Calu3 (cell line): ENCODE measurements around the gene SMAD7. TPM values are rescaled to one million over a fixed set of nuclear protein-coding genes. Genes with fewer than 3 reads are reported as not detected.
A peak's percentile ranks its signal among the peaks of the same experiment; 100 is the strongest.

Source experiments
- BruUV-seq: library from RNA; stranded (reverse); fragments of 400-500 nt; replicated peaks from 2 replicates; lab custom pipeline; 2021; lab: Mats Ljungman, UMichigan
- CTCF ChIA-PET: fragments of 300-600 bp; sonication (Branson Sonifier 250); formaldehyde crosslinking; loops from one replicate; lab custom pipeline; 2022; ENCODE audit warnings: antibody characterized with exemption; lab: Charles Lee
- DNase-seq: peaks from one replicate; pipeline ENCODE4 v3.0.0; 2022
- H3K27ac Mint-ChIP-seq: one replicate; pipeline ENCODE4 v1.8.0; 2022; ENCODE audit warnings: mixed read lengths; ENCODE audit not compliant: unreplicated experiment
- H3K27me3 Mint-ChIP-seq: one replicate; pipeline ENCODE4 v1.8.0; 2022; ENCODE audit warnings: mixed read lengths; ENCODE audit not compliant: unreplicated experiment
- H3K36me3 Mint-ChIP-seq: one replicate; pipeline ENCODE4 v1.8.0; 2022; ENCODE audit warnings: mild to moderate bottlenecking, moderate library complexity, mixed read lengths; ENCODE audit not compliant: insufficient read depth, unreplicated experiment
- H3K4me1 Mint-ChIP-seq: one replicate; pipeline ENCODE4 v1.8.0; 2022; ENCODE audit warnings: mild to moderate bottlenecking, low read depth, mixed read lengths; ENCODE audit not compliant: unreplicated experiment
- H3K4me3 Mint-ChIP-seq: one replicate; pipeline ENCODE4 v1.8.0; 2022; ENCODE audit warnings: mild to moderate bottlenecking, low read depth, moderate library complexity, mixed read lengths; ENCODE audit not compliant: unreplicated experiment
- H3K9me3 Mint-ChIP-seq: one replicate; pipeline ENCODE4 v1.8.0; 2022; ENCODE audit warnings: low read depth, mixed read lengths; ENCODE audit not compliant: unreplicated experiment
- CTCF ChIP-seq: fragments of 200-600 bp; IDR thresholded peaks from one replicate; pipeline ENCODE4 v1.8.0; 2022; ENCODE audit warnings: antibody characterized with exemption; ENCODE audit not compliant: unreplicated experiment
- intact Hi-C: fragments of 100-400 bp; cut with micrococcal nuclease; formaldehyde crosslinking; loops from one replicate; pipeline ENCODE4 v1.10.0; 2022; ENCODE audit not compliant: unreplicated experiment
- total RNA-seq: library from RNA; stranded (reverse); gene quantifications from 2 replicates; pipeline ENCODE4 v1.2.3, GENCODE V29; 2022

The SMAD7 gene
- total RNA-seq, 1 experiment from 2014 or later: 13.7 TPM

GRCh38 chr18:48948112-48949049, 2.4 kb downstream of the SMAD7 start:
- H3K4me3 Mint-ChIP-seq: peak overlapping the region; percentile 77
- peaks cover 92% of the 10 kb centered on the region for H3K36me3 Mint-ChIP-seq
- no peaks in the 10 kb centered on the region for H3K9me3 Mint-ChIP-seq
- H3K27ac Mint-ChIP-seq: peak overlapping the region; percentile 59
- no peak for TF ChIP-seq CTCF
- CTCF ChIA-PET: interaction anchor here (0.6 to 1.1 kb wide), 3 partner anchors 9 to 49 kb away, joined by 3 to 4 read pairs (median 3); no protein-coding TSS in a partner anchor
- DNase-seq: peak; percentile 46
- TSS peak; percentile 2 for BruUV-seq
- H3K27me3 Mint-ChIP-seq: no peaks in the 10 kb centered on the region
- intact Hi-C loops: loop anchor here (5.0 to 10.0 kb wide), 3 partner anchors 116 to 274 kb away; no protein-coding TSS in a partner anchor
- H3K4me1 Mint-ChIP-seq: peaks cover 54% of the 10 kb centered on the region

GRCh38 chr18:48947560-48947959, 3.2 kb downstream of the SMAD7 start:
- Mint-ChIP-seq H3K4me1 (peaks cover 56% of the 10 kb centered on the region), H3K27me3 (no peaks in the 10 kb centered on the region), H3K27ac (peak overlapping the region; percentile 59), H3K4me3 (peak overlapping the region; percentile 77), H3K36me3 (peaks cover 92% of the 10 kb centered on the region), H3K9me3 (no peaks in the 10 kb centered on the region)
- CTCF ChIA-PET: interaction anchor here (0.7 to 1.3 kb wide), 5 partner anchors 10 to 201 kb away, joined by 3 to 5 read pairs (median 4); no protein-coding TSS in a partner anchor
- no TSS peak for BruUV-seq
- no peak for TF ChIP-seq CTCF
- no peak for DNase-seq
- intact Hi-C loops: loop anchor here (2.0 to 10.0 kb wide), 5 partner anchors 115 to 273 kb away; no protein-coding TSS in a partner anchor

GRCh38 chr18:48947092-48947491, 3.7 kb downstream of the SMAD7 start:
- Mint-ChIP-seq H3K4me1 (peaks cover 60% of the 10 kb centered on the region), H3K4me3 (peak overlapping the region; percentile 77), H3K27me3 (no peaks in the 10 kb centered on the region), H3K36me3 (peaks cover 92% of the 10 kb centered on the region), H3K27ac (peak overlapping the region; percentile 77), H3K9me3 (no peaks in the 10 kb centered on the region)
- CTCF ChIA-PET: interaction anchor here (0.7 to 1.3 kb wide), 5 partner anchors 10 to 200 kb away, joined by 3 to 5 read pairs (median 4); no protein-coding TSS in a partner anchor
- TF ChIP-seq CTCF: no peak
- no peak for DNase-seq
- no TSS peak for BruUV-seq
- intact Hi-C loops: loop anchor here (2.0 to 10.0 kb wide), 5 partner anchors 115 to 272 kb away; no protein-coding TSS in a partner anchor

GRCh38 chr18:48946329-48946835, 4.4 kb downstream of the SMAD7 start:
- DNase-seq: peak; percentile 43
- Mint-ChIP-seq H3K4me3 (peak overlapping the region; percentile 77), H3K9me3 (no peaks in the 10 kb centered on the region)

More at GRCh38 chr18:48946329-48946835, 4.4 kb downstream of the SMAD7 start:
- BruUV-seq: no TSS peak
- CTCF ChIA-PET: interaction anchor here (1.3 kb wide), 1 partner anchor 18 kb away, joined by 5 read pairs; no protein-coding TSS in a partner anchor
- TF ChIP-seq CTCF: no peak
- H3K27me3 Mint-ChIP-seq: no peaks in the 10 kb centered on the region
- H3K4me1 Mint-ChIP-seq: peaks cover 67% of the 10 kb centered on the region
- intact Hi-C loops: loop anchor here (2.0 to 10.0 kb wide), 5 partner anchors 114 to 272 kb away; no protein-coding TSS in a partner anchor
- H3K27ac Mint-ChIP-seq: peak overlapping the region; percentile 77
- H3K36me3 Mint-ChIP-seq: peaks cover 90% of the 10 kb centered on the region
